GM21619 (cell line): ENCODE results near the gene GLUL.

ENCODE experiments used
- ATAC-seq: cut with Tn5 transposase; IDR thresholded peaks from one replicate; pipeline ENCODE4 v1.9.1; 2021; ENCODE audit not compliant: unreplicated experiment

The GLUL gene

DNA sequence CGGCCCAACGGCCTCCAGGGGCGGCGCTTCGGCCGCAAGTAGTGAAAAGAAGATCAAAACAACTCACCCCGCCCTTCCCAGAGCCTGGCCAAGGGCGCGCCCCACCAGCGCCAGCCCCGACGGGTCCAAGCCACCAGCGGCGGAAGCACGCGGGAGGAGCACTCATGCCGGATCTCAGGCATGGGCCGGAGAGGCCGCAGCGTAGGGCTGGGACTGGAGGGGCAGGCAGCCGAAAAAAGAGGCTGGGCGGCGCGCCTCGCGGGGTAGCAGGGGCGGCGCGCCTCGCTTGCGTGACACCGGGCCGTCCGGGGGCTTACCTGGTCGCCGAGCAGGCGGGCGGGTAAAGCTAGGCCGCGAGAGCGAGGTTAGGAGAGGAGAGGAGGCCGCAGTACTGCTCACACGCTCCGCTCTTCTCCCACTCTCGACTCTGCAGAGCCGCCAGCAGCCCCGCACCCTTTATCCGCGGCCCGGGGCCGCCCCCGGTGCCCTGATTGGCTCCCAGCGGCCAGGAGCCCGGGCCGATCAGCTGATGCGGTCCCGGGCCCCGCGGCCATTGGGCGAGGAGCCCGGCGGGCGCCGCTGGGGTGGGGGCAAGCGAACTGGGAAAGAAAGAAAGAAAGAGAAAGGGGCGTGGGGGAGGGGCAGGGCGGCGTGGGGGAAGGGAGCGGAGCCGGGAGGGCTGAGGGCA is at the start of gene GLUL:
TSS of gene GLUL (minus strand) at position 429 of the 688 bp plus-strand sequence. CDS start 3,053 bp downstream, outside the sequence.
- peak; percentile 69 for ATAC-seq

DNA sequence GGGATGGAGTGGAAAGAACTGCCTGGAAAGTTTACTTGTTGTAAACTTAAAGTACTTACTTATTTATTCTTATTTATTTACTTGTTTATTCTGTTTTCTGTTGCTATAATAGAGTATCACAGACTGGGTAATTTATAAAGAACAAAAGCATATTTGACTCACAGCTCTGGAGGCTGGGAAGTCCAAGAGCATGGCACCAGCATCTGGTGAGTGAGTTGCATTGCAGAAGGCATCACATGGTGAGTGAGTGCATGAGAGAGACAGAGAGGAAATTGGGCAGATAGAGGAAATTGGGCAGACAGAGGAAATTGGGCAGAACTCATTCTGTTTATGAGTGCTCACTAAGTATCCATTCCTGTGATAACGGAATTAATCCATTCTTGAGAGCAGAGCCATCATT is 46.7 kb upstream of the GLUL start:
- ATAC-seq: no peak

DNA sequence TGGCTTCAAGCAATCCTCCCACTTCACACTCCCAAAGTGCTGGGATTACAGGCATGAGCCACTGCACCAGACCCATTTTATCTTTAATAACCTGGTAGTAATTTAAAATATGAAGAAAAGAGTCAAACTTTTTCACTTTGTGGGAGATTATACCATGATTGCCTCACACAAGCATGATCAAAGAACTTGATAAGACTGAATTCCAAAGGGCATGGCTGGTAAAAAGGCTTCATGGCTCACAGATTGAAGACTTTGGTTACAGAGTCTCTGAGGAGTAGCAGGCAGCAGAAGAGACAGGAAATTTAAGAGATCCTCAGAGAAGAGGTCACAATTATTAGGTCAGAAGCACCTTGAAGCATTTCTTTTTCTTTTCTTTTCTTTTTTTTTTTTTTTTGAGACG is 42.0 kb upstream of the GLUL start:
- no peak for ATAC-seq

DNA sequence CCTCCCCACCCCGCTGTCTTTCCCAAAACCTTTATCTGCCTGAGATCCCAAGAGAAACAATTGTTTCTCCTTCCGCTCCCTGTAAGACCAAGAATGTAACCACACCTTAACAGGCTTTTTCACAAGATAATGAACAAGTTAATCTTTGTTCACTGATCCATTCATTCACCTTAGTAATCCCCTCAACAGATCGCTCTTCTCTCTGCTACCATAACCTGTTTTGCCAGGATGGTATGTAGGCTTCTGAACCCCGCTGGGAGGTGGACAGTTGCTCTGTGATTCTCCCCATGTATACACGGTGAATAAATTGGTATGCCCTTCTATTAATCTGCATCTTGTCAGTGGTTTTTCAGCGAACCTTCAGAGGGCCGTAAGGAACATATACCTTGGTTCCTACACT is 39.7 kb upstream of the GLUL start:
- no peak for ATAC-seq

DNA sequence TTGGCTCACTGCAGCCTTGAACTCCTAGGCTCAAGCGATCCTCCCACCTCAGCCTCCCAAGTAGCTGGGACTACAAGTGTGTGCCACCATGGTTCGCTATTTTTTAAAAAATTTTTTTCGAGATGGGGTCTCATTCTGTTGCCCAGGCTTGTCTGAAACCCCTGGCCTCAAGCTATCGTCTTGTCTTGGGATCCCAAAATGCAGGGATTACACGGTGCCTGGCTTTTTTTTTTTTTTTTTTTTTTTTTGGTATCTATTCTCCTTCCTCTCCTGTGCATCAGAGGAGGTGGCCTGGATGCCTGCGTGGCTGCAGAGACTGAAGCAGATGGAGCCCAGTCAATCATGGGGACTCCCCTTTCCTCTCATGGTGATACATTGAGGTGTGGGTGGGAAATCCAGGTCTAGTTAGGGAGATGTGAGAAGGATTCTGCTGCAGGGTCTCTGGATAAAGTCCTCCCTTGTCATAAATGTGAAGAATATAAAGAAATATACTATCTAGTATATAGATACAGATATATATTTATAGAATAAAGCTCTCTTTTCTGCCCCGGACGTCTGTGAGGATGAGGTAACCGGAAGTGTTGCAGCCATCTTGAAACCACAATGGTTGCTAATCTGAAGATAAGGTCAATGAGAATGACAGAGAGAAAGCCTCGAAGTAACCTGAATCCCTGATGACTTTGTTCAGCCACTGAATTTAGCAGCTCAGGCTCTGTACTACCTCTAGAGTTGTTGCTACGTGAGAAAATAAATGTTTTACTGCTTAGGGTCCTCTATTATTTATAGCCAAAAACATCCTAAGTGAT is 38.9 kb upstream of the GLUL start:
- ATAC-seq: no peak

DNA sequence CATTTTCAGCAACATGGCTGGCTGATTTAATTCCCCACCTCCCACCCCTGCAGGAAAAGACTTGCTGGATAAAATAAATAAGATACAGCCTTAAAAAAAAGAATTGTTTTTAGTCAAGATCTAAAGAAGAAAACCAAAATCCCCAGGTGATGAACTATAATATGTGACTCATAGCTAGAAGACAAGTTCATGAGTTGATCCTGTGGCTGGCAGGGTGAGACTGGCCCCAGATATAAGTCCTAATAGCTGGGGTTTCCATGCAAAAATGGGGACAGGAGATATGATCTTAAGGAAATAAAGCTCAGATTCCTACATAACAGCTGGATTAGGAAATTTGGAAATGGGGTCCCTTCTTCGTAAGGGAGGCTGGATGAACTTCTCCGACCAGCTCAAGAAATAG is 36.5 kb upstream of the GLUL start:
- ATAC-seq: peak; percentile 23

DNA sequence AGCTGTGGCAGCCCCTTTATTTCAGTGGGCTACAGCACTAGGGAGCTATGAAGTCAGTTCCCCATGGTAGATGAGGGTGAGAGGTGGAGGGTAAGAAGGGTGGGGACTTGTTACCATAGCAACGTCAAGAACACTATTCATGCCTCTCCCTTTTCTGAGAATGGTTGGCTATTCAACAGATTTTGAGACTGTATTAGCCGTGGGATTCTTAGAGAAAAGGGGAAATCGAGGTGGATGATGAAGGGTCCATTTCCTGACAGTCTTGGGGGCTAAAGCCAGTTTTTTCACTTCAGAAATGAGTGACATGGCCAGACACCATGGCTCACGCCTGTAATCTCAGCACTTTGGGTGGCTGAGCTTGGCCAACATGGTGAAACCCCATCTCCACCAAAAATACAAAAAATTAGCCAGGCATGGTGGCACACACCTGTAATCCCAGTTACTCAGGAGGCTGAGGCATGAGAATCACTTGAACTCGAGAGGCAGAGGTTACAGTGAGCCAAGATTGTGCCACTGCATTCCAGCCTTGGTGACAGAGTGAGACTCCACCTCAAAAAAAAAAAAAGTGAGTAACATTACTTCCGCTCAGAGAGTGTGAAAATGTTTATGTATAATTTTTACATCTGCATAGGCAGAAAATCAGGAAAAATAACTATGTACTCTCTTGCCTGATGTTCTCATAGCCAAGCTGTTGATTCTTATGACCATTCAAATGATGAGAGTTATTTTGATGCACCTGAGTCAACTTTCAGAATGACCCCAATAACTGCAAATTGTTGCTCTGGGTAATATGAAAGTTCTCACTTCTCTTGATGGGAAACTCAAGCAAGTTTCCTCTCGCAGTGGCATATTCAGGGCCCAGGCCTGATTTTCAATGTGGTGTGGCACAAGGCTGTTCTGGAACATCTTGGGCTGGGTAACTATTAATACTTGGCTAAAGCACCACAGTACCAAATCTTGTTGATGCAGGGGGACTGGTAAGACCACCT is 35.1 kb upstream of the GLUL start:
- ATAC-seq: peak; percentile 72

DNA sequence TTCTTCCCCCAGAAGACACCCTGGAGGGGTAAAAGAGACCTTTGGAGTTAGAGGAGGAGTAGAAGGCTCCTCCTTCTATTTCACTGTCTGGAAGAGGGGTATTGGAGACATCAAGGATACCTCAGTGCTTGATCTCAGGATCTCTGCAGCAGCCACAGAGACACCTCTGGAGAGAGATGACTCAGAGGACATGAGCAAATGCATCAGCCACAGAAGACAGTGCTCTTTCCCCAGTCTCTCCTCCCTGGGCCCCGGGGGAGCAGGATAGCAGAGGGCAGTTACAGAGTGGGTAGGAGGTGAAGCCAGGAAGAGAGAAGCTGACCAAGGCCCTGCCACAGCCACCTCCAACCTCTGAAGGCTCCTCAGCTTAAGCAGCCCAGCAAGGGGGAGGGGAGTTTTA is 24.2 kb upstream of the GLUL start:
- no peak for ATAC-seq

DNA sequence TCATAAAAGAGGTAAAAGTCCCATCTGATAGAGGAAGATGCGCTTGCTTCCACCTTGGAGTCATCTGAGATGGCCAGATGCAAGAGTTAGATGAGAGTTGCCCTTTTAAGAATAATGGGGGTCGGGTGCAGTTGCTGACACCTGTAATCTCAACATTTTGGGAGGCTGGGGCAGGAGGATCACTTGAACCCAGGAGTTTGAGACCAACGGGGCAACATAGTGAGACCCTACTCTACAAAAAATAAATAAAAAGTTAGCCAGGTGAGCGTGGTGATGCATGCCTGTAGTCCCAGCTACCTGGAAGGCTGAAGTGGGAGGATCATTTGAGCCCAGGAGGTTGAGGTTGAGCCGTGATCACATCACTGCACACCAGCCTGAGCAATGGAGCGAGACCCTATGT is 22.4 kb upstream of the GLUL start:
- no peak for ATAC-seq

DNA sequence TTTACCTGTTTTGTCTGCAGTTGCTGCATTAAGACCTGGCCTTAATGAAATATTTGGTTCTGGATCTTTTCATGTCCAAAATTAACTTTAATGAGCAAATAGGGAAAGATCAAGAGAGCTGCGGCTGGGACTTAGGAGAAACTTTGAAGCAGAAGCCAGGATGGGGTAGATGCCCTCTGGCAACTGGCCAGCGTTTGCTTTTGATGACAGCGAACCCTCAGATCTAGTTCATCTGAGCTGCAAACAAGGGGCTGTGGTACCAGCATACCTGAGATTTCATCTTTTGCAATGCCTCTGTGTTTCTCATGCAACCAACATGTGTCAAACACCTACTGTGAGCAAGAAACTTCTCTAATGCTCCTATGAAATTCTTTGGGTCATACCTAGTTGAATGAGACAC is 21.9 kb upstream of the GLUL start:
- ATAC-seq: no peak

DNA sequence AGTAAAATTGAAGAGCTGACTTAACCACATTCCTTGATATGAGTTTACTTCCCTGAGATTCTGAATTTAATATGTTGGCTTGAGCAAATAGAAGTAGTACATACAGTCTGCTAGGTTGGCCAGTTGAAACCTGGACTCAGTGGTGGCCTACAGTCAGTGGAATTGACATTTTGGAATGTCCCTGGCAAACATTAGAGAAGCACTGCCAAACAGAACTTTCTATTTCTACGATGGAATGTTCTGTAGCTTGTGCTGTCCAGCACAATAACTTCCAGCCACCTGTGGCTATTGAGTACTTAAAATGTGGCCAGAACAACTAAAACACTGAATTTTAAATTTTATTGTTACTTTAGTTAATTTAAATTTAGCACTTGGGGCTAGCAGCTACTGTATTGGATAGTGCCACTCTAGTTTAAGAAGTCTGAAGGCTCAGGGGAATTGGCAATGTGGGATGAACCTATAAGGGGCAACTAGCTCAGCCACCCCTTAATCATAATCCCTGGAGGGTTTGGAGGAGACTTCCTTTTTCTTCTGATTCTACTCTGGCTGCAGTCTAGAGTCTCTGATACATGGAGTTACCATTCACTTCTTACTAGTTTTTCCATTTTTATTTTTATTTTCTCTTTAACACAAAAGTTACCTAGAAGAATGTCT is 19.2 kb upstream of the GLUL start:
- no peak for ATAC-seq

DNA sequence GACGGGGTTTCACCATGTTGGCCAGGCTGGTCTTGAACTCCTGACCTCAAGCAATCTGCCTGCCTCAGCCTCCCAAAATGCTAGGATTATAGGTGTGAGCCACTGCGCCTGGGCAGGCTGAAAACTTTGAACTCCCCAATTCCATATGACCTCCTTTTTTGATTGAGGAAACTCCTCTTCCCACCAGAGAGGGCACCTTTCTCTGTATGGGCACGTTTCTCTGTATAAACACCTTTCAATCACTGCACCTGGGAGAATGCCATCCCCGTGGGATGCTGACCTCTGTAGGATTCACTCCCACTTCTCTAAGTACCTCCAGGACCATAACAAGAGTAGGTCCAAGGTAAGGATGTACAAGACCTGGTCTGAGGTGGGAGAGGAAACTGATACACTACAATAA is 18.5 kb upstream of the GLUL start:
- no peak for ATAC-seq

DNA sequence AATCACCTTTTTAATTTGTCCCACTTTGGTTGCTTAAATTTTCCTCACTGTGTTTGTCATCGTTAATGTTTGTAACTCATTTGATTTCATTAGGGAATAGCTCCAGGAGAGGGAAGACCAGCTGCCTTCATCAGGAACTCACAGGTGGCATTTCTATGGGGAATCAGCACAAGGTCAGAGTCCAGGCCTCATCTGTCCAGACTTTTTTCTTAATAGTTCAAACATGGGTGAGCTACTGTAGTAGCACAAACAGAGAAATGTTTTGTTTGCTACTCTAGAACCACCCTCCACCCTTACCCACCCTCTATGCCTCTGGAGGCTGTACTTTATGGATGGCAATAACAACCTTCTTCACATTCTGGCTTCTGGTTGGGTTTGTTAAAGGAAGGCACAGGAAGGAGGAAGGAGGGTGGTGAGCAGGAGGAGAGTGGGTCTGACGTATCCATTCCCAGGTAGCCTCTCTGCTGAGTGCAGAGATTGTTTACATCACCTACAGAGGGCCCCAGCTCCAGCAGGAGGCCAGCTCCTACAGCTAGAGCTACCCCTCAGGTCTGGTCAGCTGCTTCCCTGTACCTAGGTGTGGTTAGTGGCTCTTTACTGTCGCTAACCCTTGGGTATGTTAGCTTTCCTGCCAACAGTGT is 17.0 kb upstream of the GLUL start:
- ATAC-seq: no peak

DNA sequence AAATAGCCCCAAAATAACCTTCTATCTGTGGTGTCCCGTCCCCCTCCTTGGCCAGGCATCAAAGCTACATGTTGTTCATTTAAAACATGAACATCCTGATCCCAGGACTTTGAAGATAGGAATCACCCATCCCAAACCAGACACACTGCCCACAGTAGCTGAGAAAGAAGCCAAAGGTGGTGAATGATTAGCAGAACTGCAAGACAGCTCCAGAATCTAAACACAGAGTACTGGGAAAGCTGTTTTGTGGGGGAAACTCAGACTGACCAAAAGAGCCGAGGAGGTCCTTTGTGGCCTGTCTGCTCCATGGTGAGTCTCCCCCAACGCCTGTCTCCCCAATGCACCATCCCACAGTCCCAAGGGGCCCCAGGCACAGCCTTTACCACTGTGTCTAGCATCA is 16.1 kb upstream of the GLUL start:
- ATAC-seq: no peak

DNA sequence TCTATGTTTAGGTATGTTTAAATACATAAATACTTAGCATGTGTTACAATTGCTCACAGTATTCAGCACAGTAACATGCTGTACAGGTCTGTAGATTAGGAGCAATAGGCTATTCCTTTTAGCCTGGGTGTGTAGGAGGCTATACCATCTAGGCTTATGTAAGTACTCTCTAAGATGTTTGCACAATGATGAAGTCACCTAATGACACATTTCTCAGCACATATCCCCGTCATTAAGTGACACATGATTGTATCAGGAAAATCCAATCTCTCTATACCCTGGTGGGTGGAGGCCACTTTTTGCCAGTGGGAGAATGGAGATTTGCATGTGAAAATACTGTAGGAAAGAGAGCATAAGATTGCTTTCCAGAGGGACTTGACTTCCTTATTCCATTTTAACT is 14.4 kb upstream of the GLUL start:
- ATAC-seq: no peak

DNA sequence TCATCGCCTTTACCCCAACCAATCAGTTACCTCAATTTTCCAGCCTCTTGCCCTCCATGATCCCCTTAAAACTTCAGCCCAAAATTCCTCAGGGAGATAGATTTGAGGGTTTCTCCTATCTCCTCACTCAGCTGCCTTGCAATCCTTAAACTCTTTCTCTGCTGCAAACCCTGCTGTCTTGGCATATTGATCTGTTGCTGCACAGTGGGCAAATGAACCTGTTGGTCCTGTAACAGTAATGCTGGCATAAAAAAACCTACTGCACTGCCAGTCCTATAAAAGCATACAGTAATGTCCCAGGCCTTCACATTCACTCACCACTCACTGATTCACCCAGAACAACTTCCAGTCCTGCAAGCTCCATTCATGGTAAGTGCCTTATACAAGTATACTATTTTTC is 14.0 kb upstream of the GLUL start:
- no peak for ATAC-seq

DNA sequence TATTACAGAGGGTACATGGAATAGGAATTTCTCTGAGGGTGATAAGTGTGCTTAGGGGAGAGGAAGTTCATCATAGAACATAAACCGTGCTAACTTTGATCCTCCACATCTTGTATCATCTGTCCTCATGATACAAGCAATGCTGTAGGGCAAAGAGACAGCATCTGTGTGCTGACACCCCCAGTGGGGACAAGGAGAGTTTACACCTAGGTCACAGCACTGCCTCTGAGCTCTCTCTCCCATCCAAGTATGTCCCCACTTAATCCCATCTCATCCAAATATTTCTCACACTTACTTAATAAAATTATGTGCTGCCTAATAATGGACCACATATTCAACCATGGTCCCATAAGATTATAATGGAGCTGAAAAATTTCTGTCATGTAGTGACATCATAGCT is 13.2 kb upstream of the GLUL start:
- ATAC-seq: no peak

DNA sequence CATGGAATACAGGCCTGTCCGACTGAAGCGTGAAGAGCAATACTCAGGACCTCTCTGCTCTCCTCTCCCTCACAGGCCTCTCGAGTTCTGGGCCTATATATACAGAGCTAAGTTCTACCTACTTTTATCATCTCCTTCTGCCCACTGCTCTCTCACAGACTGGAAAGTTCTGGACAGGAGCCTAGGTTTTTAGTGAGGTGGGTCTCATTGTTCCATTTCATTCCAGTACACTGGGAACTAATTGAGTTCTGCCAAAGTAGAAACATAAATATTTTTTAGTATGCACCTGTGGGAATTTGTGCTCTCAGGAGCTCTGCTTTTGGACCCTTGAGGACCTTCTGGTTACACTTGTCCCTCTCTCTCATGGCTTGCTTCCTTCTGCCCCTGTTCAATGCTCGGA is 9.0 kb upstream of the GLUL start, which contains the start of gene TEDDM1:
TSS of gene TEDDM1 (minus strand) at position 101 of the 400 bp plus-strand sequence. CDS start 182 bp downstream, outside the sequence.
- no peak for ATAC-seq

DNA sequence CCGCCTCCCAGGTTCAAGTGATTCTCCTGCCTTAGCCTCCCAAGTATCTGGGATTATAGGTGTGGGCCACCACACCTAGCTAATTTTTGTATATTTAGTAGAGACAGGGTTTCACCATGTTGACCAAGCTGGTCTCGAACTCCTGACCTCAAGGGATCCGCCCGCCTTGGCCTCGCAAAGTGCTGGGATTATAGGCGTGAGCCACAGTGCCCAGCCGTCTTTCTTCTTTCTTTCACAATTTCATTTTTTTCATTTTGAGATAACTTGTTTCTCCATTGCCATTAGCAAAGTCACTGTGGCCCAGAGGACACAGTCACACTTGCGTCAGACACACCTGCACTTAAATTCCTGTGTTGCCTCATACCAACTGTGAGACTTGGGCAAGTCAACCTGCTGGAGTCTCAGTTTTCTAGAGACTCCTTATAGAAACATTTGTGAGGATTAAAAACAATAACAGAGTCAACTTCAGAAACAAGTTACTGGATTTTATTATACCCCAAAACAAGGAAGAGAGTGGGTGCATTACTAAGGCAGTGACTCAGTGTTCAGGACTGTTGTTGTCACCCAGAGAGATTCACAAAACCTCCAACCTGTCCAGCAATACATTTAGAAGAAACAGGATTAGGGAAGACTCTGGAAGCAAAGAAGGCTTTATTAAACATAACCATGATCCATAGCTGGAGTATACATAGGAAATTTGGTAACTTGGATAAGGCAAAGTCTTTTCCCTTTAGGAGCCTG is 6.2 kb upstream of the GLUL start:
- no peak for ATAC-seq

DNA sequence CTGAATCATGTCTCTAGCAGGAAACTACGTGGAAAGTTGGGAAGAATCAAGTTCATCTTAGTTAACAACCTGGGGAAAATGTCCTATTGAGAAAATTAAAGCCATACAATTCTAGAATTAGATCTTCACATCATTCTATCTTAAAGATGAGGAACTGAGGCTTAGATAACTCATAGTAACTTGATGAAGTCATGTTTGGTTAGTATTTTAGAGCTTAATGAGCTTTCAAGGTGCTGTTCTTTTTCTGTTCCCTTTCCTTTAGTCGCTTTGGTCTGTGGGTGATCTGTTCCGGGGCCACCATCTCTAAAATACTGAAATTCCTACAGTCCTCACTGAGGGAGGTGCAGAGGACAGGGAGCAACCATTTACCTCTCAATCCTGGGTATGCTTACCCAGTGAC is 4.3 kb upstream of the GLUL start:
- no peak for ATAC-seq
